ENCODE measurements around the gene NEGR1. TPM values are rescaled to one million over a fixed set of nuclear protein-coding genes. Genes with fewer than 3 reads are reported as not detected.

The NEGR1 gene
- total and polyA plus RNA-seq, 9 of the 15 experiments (the other 6 are each of a cell fraction or from before 2014, with no cell fraction given), result not detected

DNA sequence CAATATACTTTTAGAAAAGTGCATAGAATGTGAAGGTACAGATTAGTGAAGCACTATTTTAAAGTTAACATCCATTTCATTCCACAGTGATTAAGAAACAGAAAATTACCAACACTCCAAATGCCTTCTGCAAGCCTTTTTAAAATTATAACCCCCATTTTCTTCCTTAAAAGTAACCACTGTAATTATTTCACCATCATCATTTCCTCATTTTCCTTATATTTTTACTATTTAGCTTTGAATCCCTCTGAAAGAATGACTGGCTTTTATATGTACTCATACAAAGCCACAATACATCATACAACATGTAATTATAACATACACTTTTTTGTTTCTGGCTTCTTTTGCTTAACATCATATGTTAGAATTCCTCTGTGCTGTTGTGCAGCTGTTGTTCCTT, 6.5 kb upstream of the NEGR1 start:
- intact Hi-C loops (cut with micrococcal nuclease) (no loop called here), in situ Hi-C loops (cut with MboI) (no loop called here)
- no peak for FAIRE-seq
- Histone ChIP-seq H3K79me2 (ENCODE audit: control insufficient read depth, insufficient read depth, low read length) (no peaks in the 10 kb centered on the region), H3K4me2 (ENCODE audit: insufficient read depth, low read length) (no peak overlapping the region), H3K27me3 (ENCODE audit: control insufficient read depth in 2 of 2, insufficient read depth in 2 of 2, low read length in 2 of 2) (no peaks in the 10 kb centered on the region), H3K9me3 (replicated peaks; ENCODE audit: control insufficient read depth, insufficient read depth, low read depth, low read length) (no peaks in the 10 kb centered on the region), H4K20me1 (replicated peaks; ENCODE audit: control insufficient read depth, insufficient read depth, low read length) (no peaks in the 10 kb centered on the region), H2AFZ (ENCODE audit: low read depth, low read length) (no peak overlapping the region), H3K4me3 (no peak overlapping the region), H3K9me1 (ENCODE audit: control insufficient read depth, insufficient read depth, low read length) (no peaks in the 10 kb centered on the region), H3K36me3 (ENCODE audit: control insufficient read depth, insufficient read depth, low read length) (no peaks in the 10 kb centered on the region), H3K27ac (ENCODE audit: extremely low read depth, low read depth, low read length) (no peak overlapping the region), H3K9ac (ENCODE audit: insufficient read depth in 1 of 2, low read depth in 2 of 2, low read length in 2 of 2) (no peak overlapping the region), H3K4me1 (replicated peaks in 1 of 2; ENCODE audit: control insufficient read depth in 2 of 2, insufficient read depth in 2 of 2, low read length in 2 of 2) (no peaks in the 10 kb centered on the region)
- BruUV-seq (replicated peaks), result no TSS peak
- CTCF ChIA-PET (ENCODE audit: low intra/inter-chr PET ratio), result no interaction called here
- TF ChIP-seq NCOR1 (IDR thresholded peaks at IDR 0.05), result no peak
- TF ChIP-seq, protein P1, sequence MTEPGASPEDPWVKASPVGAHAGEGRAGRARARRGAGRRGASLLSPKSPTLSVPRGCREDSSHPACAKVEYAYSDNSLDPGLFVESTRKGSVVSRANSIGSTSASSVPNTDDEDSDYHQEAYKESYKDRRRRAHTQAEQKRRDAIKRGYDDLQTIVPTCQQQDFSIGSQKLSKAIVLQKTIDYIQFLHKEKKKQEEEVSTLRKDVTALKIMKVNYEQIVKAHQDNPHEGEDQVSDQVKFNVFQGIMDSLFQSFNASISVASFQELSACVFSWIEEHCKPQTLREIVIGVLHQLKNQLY (CRISPR knock-in tag; conservative IDR thresholded peaks at IDR 0.05), result no peak
- no peak for DNase-seq (ENCODE audit: extremely low read depth in 1 of 4, low spot score in 3 of 4)
- ATAC-seq, result no peak
- POLR2A ChIA-PET, result interaction anchor here (0.8 kb wide), 1 partner anchor 9 kb away, joined by 3 read pairs; no protein-coding TSS in a partner anchor

DNA sequence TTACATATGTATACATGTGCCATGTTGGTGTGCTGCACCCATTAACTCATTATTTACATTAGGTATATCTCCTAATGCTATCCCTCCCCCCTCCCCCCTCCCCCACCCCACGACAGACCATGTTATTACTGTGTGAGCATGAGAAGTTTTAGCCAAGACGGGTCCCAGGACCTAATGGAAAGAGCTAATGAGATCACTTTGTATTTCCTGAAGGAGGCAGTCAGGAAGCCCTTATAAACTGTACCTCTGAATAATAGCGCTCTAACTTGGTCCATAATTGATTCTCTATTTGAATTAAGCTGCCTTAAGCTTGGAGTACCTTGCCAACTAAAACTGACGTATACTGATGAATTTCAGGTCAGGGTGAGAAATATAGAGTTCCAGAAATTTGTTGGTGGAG, 4.1 kb upstream of the NEGR1 start:
- intact Hi-C loops (cut with micrococcal nuclease), result no loop called here
- WGBS (ENCODE audit: insufficient coverage, low coverage, missing lambda C conversion rate), result 0% methylated on average over 3 of the region's 4 CpGs
- no peak for DNase-seq (ENCODE audit: extremely low read depth in 1 of 4, low spot score in 3 of 4)
- no peak for FAIRE-seq
- POLR2A ChIA-PET, result no interaction called here
- Histone ChIP-seq H3K4me2 (ENCODE audit: insufficient read depth, low read length) (no peak overlapping the region), H3K36me3 (ENCODE audit: control insufficient read depth, insufficient read depth, low read length) (no peaks in the 10 kb centered on the region), H3K79me2 (ENCODE audit: control insufficient read depth, insufficient read depth, low read length) (no peaks in the 10 kb centered on the region), H4K20me1 (replicated peaks; ENCODE audit: control insufficient read depth, insufficient read depth, low read length) (no peaks in the 10 kb centered on the region), H3K9me1 (ENCODE audit: control insufficient read depth, insufficient read depth, low read length) (no peaks in the 10 kb centered on the region), H3K9me3 (replicated peaks; ENCODE audit: control insufficient read depth, insufficient read depth, low read depth, low read length) (no peaks in the 10 kb centered on the region), H2AFZ (ENCODE audit: low read depth, low read length) (no peak overlapping the region), H3K4me3 (no peak overlapping the region), H3K4me1 (replicated peaks in 1 of 2; ENCODE audit: control insufficient read depth in 2 of 2, insufficient read depth in 2 of 2, low read length in 2 of 2) (no peaks in the 10 kb centered on the region; a peak in 1 of 5 replicates), H3K27ac (ENCODE audit: extremely low read depth, low read depth, low read length) (no peak overlapping the region), H3K9ac (ENCODE audit: insufficient read depth in 1 of 2, low read depth in 2 of 2, low read length in 2 of 2) (no peak overlapping the region), H3K27me3 (ENCODE audit: control insufficient read depth in 2 of 2, insufficient read depth in 2 of 2, low read length in 2 of 2) (no peaks in the 10 kb centered on the region)
- TF ChIP-seq TGIF2 (CRISPR knock-in tag; IDR thresholded peaks at IDR 0.05) (no peak), ZNF146 (CRISPR knock-in tag; IDR thresholded peaks at IDR 0.05; ENCODE audit: unreplicated experiment) (no peak), CTBP1 (IDR thresholded peaks at IDR 0.05; ENCODE audit: borderline replicate concordance) (no peak), ZBTB1 (CRISPR knock-in tag; IDR thresholded peaks at IDR 0.05; ENCODE audit: borderline replicate concordance, low read depth) (no peak), POLR3A (IDR thresholded peaks at IDR 0.05; ENCODE audit: borderline replicate concordance, extremely low read depth, insufficient read depth, insufficient read length) (no peak), ZNF696 (CRISPR knock-in tag; conservative IDR thresholded peaks at IDR 0.05) (no peak), ZNF507 (tag; conservative IDR thresholded peaks at IDR 0.05) (no peak), LARP7 (IDR thresholded peaks at IDR 0.05) (no peak), TAF7 (tag; IDR thresholded peaks at IDR 0.05) (no peak), SRSF3 (IDR thresholded peaks at IDR 0.05; ENCODE audit: insufficient read depth, low read length) (no peak), RAD51 (IDR thresholded peaks at IDR 0.05; ENCODE audit: borderline replicate concordance, low read depth) (no peak), MTF1 (CRISPR knock-in tag; IDR thresholded peaks at IDR 0.05; ENCODE audit: borderline replicate concordance) (no peak), TBL1XR1 (IDR thresholded peaks at IDR 0.05; ENCODE audit: low read length in 2 of 2) (no peak), ZKSCAN1 (IDR thresholded peaks at IDR 0.05; ENCODE audit: low read depth, low read length) (no peak), SMARCC2 (IDR thresholded peaks at IDR 0.05; ENCODE audit: low read depth) (no peak), MEF2A (IDR thresholded peaks at IDR 0.05; ENCODE audit: control insufficient read depth, low read depth, low read length) (no peak)
- in situ Hi-C loops (cut with MboI), result no loop called here
- no TSS peak for BruUV-seq (replicated peaks)
- CTCF ChIA-PET (ENCODE audit: low intra/inter-chr PET ratio), result no interaction called here
- no peak for ATAC-seq
